SW 1271 (cell line): ENCODE data around the gene NRBF2.
A peak's percentile ranks its signal among the peaks of the same experiment; 100 is the strongest.
"Not testable (repeated sequence)": the region's sequence is repeated elsewhere in the genome, so short reads cannot be mapped to it uniquely, and the experiment has no call there.

Experiments
- DNase-seq, 2 experiments: peaks; one replicate each; lab custom pipeline; 2025; lab: John Stamatoyannopoulos, UW

NRBF2 gene

DNA sequence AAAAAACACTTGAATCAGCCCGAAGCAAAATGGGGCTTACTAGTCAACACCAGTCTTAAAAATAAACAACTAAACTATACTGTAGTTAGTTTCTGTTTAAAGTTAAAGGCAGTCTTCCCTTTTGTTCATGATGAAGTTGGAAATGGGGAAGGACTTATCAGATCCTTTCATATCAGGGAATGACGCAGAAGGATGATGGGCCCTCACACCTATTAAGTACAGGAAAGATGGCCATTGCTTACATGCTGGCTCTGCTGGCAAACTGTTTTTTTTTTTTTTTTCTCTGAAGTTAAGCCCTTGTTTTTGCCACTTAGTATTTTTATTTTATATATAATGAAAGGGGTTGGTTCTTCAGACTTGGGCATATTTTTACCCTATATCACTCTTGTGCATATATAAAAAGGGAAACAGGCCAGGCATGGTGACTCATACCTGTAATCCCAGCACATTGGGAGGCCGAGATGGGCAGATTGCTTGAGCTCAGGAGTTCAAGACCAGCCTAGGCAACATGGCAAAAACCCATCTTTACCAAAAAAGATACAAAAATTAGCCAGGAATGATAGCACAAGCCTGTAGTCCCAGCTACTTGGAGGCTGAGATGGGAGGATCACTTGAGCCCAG, 16.6 kb upstream of the NRBF2 start:
- DNase-seq = no peak

GRCh38 chr10:63119041-63119440, 14.1 kb upstream of the NRBF2 start:
- no peak for DNase-seq

DNA sequence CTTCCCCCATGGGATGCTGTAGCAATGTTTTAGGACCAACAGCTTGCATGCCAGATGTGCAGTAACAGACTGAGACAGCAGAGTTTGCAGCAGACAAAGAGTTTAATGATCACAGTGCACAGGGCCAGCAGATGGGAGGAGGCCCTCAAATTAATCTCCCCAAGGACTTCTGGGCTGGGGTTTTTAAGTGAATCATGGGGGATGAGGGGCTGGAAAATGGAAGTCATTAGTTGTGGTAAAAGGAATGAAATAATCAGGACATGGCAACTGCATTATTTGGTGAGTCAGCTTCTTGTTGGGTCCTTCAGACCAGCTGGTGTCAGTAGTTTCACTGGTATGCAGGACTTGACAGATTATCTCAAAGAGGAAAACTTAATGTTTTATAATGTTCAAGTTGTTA, 12.6 kb upstream of the NRBF2 start:
- no peak for DNase-seq

GRCh38 chr10:63123727-63124362, 9.3 kb upstream of the NRBF2 start:
- DNase-seq = no peak

DNA sequence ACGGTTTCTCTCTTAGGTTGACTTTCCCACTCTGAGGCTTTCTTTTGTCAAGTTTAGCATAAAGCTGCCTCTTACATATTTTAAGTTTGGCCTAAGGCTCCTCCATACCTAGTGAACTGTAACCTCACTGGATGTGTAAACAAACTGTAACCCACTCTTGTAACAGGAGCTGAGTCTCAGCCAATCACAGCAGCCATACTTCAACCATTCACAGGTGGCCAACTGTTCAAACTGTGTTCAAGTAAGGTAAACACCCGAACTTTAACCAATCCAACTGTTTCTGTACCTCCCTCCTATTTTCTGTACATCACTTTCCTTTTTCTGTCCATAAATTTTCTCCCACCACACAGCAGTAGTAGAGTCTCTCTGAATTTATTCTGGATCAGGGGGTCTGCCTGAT, 7.7 kb upstream of the NRBF2 start:
- no peak for DNase-seq

DNA sequence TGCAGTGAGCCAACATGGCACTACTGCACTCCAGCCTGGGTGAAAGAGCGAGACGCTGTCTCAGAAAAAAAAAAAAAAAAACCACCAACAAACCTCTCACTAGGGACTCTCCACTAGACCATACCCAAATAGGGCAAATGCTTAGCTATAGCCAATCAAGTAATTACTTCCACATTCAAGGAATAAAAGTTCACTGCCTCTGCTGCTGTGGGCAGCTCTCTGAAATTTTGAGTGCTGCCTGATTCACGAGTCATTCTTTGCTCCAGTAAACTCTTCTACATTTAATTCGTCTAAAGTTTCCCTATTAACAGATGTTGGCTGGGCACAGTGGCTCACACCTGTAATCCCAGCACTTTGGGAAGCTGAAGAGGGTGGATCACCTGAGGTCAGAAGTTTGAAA, 4.7 kb upstream of the NRBF2 start:
- DNase-seq = no peak

GRCh38 chr10:63129888-63130287, 3.2 kb upstream of the NRBF2 start:
- DNase-seq = no peak

- DNase-seq = no peak
Measured at GRCh38 chr10:63132651-63133055, 475 bp upstream of the NRBF2 start.

GRCh38 chr10:63133821-63134557, 861 bp downstream of the NRBF2 start:
- DNase-seq = no peak

- DNase-seq = no peak
Measured at GRCh38 chr10:63137306-63137705, 4.2 kb downstream of the NRBF2 start.

GRCh38 chr10:63140077-63140476, 6.9 kb downstream of the NRBF2 start:
- DNase-seq = no peak

GRCh38 chr10:63142136-63142535, 9.0 kb downstream of the NRBF2 start:
- no peak for DNase-seq

- no peak for DNase-seq
Measured at GRCh38 chr10:63143987-63144386, 10.9 kb downstream of the NRBF2 start.

GRCh38 chr10:63145782-63146181, 12.7 kb downstream of the NRBF2 start:
- no peak for DNase-seq

- no peak for DNase-seq
Measured at GRCh38 chr10:63146503-63146902, 13.4 kb downstream of the NRBF2 start.

DNA sequence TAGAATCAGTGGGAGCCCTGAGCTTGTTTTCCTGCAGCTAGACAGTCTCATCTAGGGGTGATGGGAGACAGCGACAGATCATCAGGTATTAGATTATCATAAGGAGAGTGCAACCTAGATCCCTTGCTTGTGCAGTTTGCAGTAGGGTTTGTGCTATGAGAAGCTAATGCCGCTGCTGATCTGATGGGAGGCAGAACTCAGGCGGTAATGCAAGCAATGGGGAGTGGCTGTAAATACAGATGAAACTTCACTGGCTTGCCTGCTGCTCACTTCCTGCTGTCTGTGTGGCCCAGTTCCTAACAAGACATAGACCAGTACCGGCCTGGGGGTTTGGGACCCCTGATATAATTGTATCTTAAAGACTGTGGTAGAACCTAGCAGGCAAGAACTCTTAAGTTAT, 17.6 kb downstream of the NRBF2 start:
- no peak for DNase-seq

DNA sequence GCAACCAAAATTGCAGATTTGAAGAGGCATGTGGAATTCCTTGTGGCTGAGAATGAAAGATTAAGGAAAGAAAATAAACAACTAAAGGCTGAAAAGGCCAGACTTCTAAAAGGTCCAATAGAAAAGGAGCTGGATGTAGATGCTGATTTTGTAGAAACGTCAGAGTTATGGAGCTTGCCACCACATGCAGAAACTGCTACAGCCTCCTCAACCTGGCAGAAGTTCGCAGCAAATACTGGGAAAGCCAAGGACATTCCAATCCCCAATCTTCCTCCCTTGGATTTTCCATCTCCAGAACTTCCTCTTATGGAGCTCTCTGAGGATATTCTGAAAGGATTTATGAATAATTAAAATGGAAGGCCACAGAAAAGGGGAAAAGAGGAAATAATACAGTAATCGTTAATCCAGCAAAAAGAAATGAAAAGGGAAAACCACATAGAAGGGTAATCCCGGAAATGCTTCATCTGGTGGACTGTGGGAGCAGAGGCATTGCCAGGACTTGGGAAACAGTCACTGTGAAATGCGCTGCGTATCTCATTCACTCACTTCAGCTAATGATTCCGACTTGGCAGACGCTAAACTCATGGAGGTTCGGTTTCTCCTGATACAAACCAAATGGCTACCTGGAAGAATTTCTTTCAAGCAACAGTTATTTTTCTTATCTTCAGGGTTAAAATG, 20.9 kb downstream of the NRBF2 start:
- not testable (repeated sequence) for DNase-seq

GRCh38 chr10:63154546-63155387, 21.6 kb downstream of the NRBF2 start:
- DNase-seq = no peak

GRCh38 chr10:63155388-63156020, 22.4 kb downstream of the NRBF2 start:
- DNase-seq = no peak

- DNase-seq = no peak
Measured at GRCh38 chr10:63156236-63156635, 23.1 kb downstream of the NRBF2 start.

DNA sequence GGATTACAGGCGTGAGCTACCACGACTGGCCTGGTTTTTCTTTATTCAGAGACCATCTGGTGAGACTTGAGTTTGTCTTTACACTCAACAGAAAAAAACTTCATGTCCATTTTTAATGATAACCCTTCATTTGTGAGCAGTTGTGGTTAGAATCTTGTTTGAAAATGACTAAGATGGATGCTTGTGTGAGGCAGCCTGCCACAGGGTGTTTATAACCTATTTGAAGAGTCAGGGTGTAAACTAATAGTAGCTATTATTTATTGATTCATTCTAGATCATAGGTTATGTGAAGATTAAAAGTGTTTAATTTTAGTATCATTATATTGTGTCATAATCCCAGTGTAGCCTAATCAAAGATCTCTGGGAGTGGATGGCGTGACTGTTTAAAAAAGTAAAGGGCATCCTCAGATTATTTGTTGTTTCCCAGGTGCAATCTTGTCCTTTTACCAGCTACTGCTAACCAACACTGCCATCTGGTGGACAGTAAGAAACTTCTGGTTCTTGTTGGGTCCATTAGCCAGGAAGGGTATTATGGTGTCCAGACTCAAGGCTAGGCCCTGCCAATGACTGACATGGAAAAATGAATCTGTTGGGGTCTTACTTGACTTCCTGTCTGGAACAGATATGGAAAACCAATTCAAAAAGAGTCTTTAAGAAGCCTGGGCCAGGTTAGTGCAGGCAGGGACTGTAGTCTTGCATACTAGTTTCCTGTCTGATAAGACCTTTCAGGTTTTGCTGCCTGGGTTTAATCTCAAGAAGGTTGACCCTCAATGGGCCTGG, 24.9 kb downstream of the NRBF2 start:
- peak in 1 of 2 experiments; percentile 65 for DNase-seq
